BE2C (cell line): ENCODE data around the gene IRF5.
"Not testable (repeated sequence)": the region's sequence is repeated elsewhere in the genome, so short reads cannot be mapped to it uniquely, and the experiment has no call there.

Source experiments
- DNase-seq: peaks from one replicate; pipeline ENCODE4 v3.0.0-alpha.2; 2020
- H3K27me3 ChIP-seq: fragments of 250-450 bp; sonication (Bioruptor Pico); 2 replicates; pipeline ENCODE4 v1.5.1; 2020; ENCODE audit warnings: mild to moderate bottlenecking
- H3K36me3 ChIP-seq: fragments of 250-450 bp; sonication (Bioruptor Pico); 2 replicates; pipeline ENCODE4 v1.5.1; 2020; ENCODE audit warnings: mild to moderate bottlenecking
- H3K4me1 ChIP-seq: fragments of 250-450 bp; sonication (Bioruptor Pico); 2 replicates; pipeline ENCODE4 v1.5.1; 2020
- H3K4me3 ChIP-seq: 2 replicates; pipeline ENCODE4 v1.5.1; 2011; ENCODE audit warnings: low read depth, low read length
- H3K9me3 ChIP-seq: fragments of 250-450 bp; sonication (Bioruptor Pico); 2 replicates; pipeline ENCODE4 v1.5.1; 2020
- CTCF ChIP-seq: IDR thresholded peaks from 2 replicates; pipeline ENCODE4 v1.5.1; 2012; ENCODE audit warnings: mild to moderate bottlenecking, low read depth, low read length

IRF5 gene

GRCh38 chr7:128910569-128910945 is 27.2 kb upstream of the IRF5 start, which contains the start of gene KCP:
Gene KCP, minus strand, starts transcription at chr7:128910709. Its CDS starts 33 bp downstream, at chr7:128910676.
- Histone ChIP-seq H3K36me3 (no peaks in the 10 kb centered on the region), H3K9me3 (no peaks in the 10 kb centered on the region), H3K27me3 (no peaks in the 10 kb centered on the region), H3K4me3 (peak within 1 kb of the TSS; percentile 58), H3K4me1 (peaks cover 10% of the 10 kb centered on the region)
- no peak for TF ChIP-seq CTCF
- DNase-seq, result no peak

GRCh38 chr7:128911423-128912031 is 26.2 kb upstream of the IRF5 start:
- TF ChIP-seq CTCF, result no peak
- no peaks in the 10 kb centered on the region for H3K9me3 ChIP-seq
- H3K36me3 ChIP-seq, result no peaks in the 10 kb centered on the region
- no peak overlapping the region for H3K4me3 ChIP-seq
- DNase-seq, result peak; percentile 50
- no peaks in the 10 kb centered on the region for H3K27me3 ChIP-seq
- H3K4me1 ChIP-seq, result peaks cover 10% of the 10 kb centered on the region

- Histone ChIP-seq H3K36me3 (no peaks in the 10 kb centered on the region), H3K27me3 (no peaks in the 10 kb centered on the region), H3K4me3 (no peak overlapping the region), H3K9me3 (no peaks in the 10 kb centered on the region), H3K4me1 (peaks cover 10% of the 10 kb centered on the region)
- no peak for DNase-seq
- TF ChIP-seq CTCF, result no peak
Observed at GRCh38 chr7:128912281-128912680, 25.4 kb upstream of the IRF5 start.

- DNase-seq, H3K27me3 ChIP-seq, H3K36me3 ChIP-seq, H3K9me3 ChIP-seq, H3K4me3 ChIP-seq, H3K4me1 ChIP-seq: not testable (repeated sequence)
Observed at GRCh38 chr7:128912709-128913495, 24.8 kb upstream of the IRF5 start.

DNA sequence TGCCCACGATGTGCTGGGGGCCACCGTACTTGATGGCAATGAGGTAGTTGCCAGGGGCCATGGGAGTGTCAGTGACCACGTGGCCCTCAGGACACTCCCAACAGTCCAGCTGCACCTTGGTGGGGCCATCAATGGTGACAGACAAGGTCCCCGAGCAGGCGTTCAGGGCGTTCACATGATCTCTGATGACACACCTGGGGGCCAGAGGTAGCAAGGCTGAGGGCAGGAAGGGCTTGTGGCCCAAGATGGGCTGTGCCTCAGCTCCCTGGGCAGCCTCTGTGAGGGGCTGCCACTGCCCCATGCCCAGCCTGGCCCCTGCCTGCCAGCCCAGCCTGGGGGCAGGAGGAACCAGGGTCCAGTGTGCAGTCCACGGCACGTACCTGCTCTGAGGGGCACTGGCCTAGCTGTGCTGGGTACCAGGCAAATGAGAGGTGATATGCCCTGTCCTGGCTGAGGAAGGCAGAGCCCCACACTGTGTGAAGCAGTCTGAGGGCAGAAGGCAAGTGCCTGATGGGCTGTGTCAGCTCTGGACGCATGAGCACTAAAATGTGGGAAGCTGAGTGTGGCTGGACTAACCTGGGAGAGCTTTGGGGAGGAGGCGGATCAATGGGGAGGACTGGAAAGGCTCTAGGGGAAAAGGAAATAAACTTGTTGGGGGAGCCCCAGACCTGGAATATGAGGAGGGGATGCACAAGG is 23.7 kb upstream of the IRF5 start:
- Histone ChIP-seq H3K9me3 (no peaks in the 10 kb centered on the region), H3K4me1 (peaks cover 7% of the 10 kb centered on the region), H3K4me3 (no peak overlapping the region), H3K27me3 (no peaks in the 10 kb centered on the region), H3K36me3 (no peaks in the 10 kb centered on the region)
- TF ChIP-seq CTCF, result no peak
- DNase-seq, result no peak

DNA sequence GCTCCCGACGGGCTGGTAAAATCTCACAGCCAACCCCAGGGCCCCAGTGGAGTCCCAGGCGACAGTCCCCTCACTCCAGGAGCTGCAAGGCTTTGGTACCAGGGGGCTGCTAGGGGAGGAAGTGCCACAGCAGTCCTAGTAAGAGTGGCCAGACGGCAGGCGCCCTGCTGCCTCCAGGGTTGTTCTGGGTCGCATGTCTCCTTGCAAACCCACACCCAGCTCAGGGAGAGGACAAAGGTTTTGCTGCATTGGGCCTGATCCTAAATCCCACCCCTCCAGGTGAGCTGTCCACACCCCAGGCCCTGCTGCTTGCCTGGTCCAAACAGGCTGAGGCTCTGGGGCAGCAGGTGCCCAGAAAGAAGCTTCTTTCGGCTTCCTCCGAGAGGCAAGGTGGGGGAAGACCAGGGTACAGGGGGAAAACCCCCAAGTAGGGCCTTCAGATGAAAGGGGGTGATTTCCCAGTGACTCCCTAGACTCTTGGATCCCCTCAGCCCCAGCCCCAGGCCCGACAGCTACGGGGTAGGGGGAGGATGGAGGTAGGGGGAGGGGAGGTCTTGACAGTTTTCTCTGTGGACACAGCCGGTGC is 23.1 kb upstream of the IRF5 start:
- Histone ChIP-seq H3K4me1 (peaks cover 4% of the 10 kb centered on the region), H3K9me3 (no peaks in the 10 kb centered on the region), H3K4me3 (no peak overlapping the region), H3K36me3 (no peaks in the 10 kb centered on the region), H3K27me3 (no peaks in the 10 kb centered on the region)
- no peak for TF ChIP-seq CTCF
- no peak for DNase-seq
